Activated T-helper 1 cell treated with anti-CD3 and anti-CD28 coated beads, Interleukin-12 subunit alpha, Interleukin-12 subunit beta, Interleukin-2, Interleukin-4 antibody, amounts not matched to agents 30 ng/mL and 10 ng/mL and 1 ng/mL, durations not matched to agents 14 hours and 24 hours and 36 hours (primary cell): ENCODE data around the gene FOXI2. TPM values are rescaled to one million over a fixed set of nuclear protein-coding genes. Genes with fewer than 3 reads are reported as not detected.

Experiments
- DNase-seq: peaks from one replicate; pipeline ENCODE4 v3.0.0; 2021; ENCODE audit warnings: low spot score
- H3K27ac Mint-ChIP-seq: one replicate; pipeline ENCODE4 v1.8.0; 2021; ENCODE audit warnings: mild to moderate bottlenecking, mixed read lengths
- H3K27me3 Mint-ChIP-seq: one replicate; pipeline ENCODE4 v1.8.0; 2022; ENCODE audit warnings: mild to moderate bottlenecking, moderate library complexity, mixed read lengths; ENCODE audit not compliant: insufficient read depth
- H3K36me3 Mint-ChIP-seq: one replicate; pipeline ENCODE4 v1.8.0; 2021; ENCODE audit warnings: low read depth, mixed read lengths
- H3K4me1 Mint-ChIP-seq: one replicate; pipeline ENCODE4 v1.8.0; 2021; ENCODE audit warnings: low read depth, mixed read lengths
- H3K4me3 Mint-ChIP-seq: one replicate; pipeline ENCODE4 v1.8.0; 2021; ENCODE audit warnings: mild to moderate bottlenecking, moderate library complexity, mixed read lengths
- H3K9me3 Mint-ChIP-seq: one replicate; pipeline ENCODE4 v1.8.0; 2021; ENCODE audit warnings: mixed read lengths
- intact Hi-C: fragments of 100-400 bp; cut with micrococcal nuclease; formaldehyde crosslinking; loops from one replicate; pipeline ENCODE4 v1.15.1; 2024
- total RNA-seq: library from RNA; stranded (reverse); gene quantifications from 2 replicates; pipeline ENCODE4 v1.2.3, GENCODE V29; 2022

Gene FOXI2
- total RNA-seq, 1 donor from 2014 or later, result not detected

- no peak for DNase-seq
- Mint-ChIP-seq H3K36me3 (no peaks in the 10 kb centered on the region), H3K27ac (no peak overlapping the region), H3K27me3 (peaks cover 3% of the 10 kb centered on the region), H3K9me3 (no peaks in the 10 kb centered on the region), H3K4me3 (no peak overlapping the region), H3K4me1 (no peaks in the 10 kb centered on the region)
- intact Hi-C loops, result no loop called here
Measured at GRCh38 chr10:127757033-127757432, 20.0 kb downstream of the FOXI2 start.

GRCh38 chr10:127759276-127759675 is 22.3 kb downstream of the FOXI2 start:
- no peak overlapping the region for H3K4me3 Mint-ChIP-seq

GRCh38 chr10:127762925-127763324 is 25.9 kb downstream of the FOXI2 start:
- H3K4me1 Mint-ChIP-seq, result no peaks in the 10 kb centered on the region
- no peak for DNase-seq
- H3K9me3 Mint-ChIP-seq, result no peaks in the 10 kb centered on the region
- intact Hi-C loops, result no loop called here
- H3K4me3 Mint-ChIP-seq, result no peak overlapping the region
- H3K27ac Mint-ChIP-seq, result no peak overlapping the region
- no peaks in the 10 kb centered on the region for H3K36me3 Mint-ChIP-seq
- H3K27me3 Mint-ChIP-seq, result no peaks in the 10 kb centered on the region

More at GRCh38 chr10:127759276-127759675, 22.3 kb downstream of the FOXI2 start:
- DNase-seq, result no peak
- intact Hi-C loops, result no loop called here
- H3K27me3 Mint-ChIP-seq, result peaks cover 3% of the 10 kb centered on the region
- H3K4me1 Mint-ChIP-seq, result no peaks in the 10 kb centered on the region
- H3K27ac Mint-ChIP-seq, result no peak overlapping the region
- no peaks in the 10 kb centered on the region for H3K36me3 Mint-ChIP-seq
- H3K9me3 Mint-ChIP-seq, result no peaks in the 10 kb centered on the region

GRCh38 chr10:127774766-127775559 is 38.0 kb downstream of the FOXI2 start:
- Mint-ChIP-seq H3K27me3 (no peaks in the 10 kb centered on the region), H3K9me3 (no peaks in the 10 kb centered on the region), H3K4me1 (no peaks in the 10 kb centered on the region), H3K4me3 (no peak overlapping the region), H3K36me3 (no peaks in the 10 kb centered on the region), H3K27ac (no peak overlapping the region)
- intact Hi-C loops, result no loop called here
- no peak for DNase-seq

- Mint-ChIP-seq H3K4me3 (no peak overlapping the region), H3K27me3 (peaks cover 3% of the 10 kb centered on the region), H3K36me3 (no peaks in the 10 kb centered on the region), H3K4me1 (no peaks in the 10 kb centered on the region), H3K9me3 (no peaks in the 10 kb centered on the region), H3K27ac (no peak overlapping the region)
- no peak for DNase-seq
- intact Hi-C loops, result no loop called here
Measured at GRCh38 chr10:127776816-127777215, 39.8 kb downstream of the FOXI2 start.

- intact Hi-C loops, result no loop called here
- Mint-ChIP-seq H3K36me3 (no peaks in the 10 kb centered on the region), H3K4me3 (no peak overlapping the region), H3K9me3 (peaks cover 5% of the 10 kb centered on the region), H3K4me1 (no peaks in the 10 kb centered on the region), H3K27me3 (peaks cover 3% of the 10 kb centered on the region), H3K27ac (no peak overlapping the region)
- no peak for DNase-seq
Measured at GRCh38 chr10:127781412-127781811, 44.4 kb downstream of the FOXI2 start.

GRCh38 chr10:127787873-127788272 is 50.9 kb downstream of the FOXI2 start:
- Mint-ChIP-seq H3K36me3 (no peaks in the 10 kb centered on the region), H3K4me3 (no peak overlapping the region), H3K9me3 (peaks cover 5% of the 10 kb centered on the region), H3K4me1 (no peaks in the 10 kb centered on the region), H3K27me3 (peaks cover 15% of the 10 kb centered on the region), H3K27ac (no peak overlapping the region)
- DNase-seq, result no peak
- intact Hi-C loops, result no loop called here

- intact Hi-C loops, result no loop called here
- no peak for DNase-seq
- Mint-ChIP-seq H3K4me1 (no peaks in the 10 kb centered on the region), H3K4me3 (no peak overlapping the region), H3K27ac (no peak overlapping the region), H3K27me3 (peaks cover 15% of the 10 kb centered on the region), H3K9me3 (no peaks in the 10 kb centered on the region), H3K36me3 (no peaks in the 10 kb centered on the region)
Measured at GRCh38 chr10:127790066-127790624, 53.2 kb downstream of the FOXI2 start.

Other genes with a start within 250 kb of the FOXI2 start
- not detected in 2 replicates for gene NPS, start 187.9 kb upstream of the FOXI2 start, total RNA-seq
- not detected in 2 replicates for gene CLRN3, start 155.8 kb downstream of the FOXI2 start, total RNA-seq
- 40.8 and 41.8 TPM in 2 replicates for gene PTPRE, start 169.9 kb downstream of the FOXI2 start, total RNA-seq